ENCODE measurements around the gene RIPOR2.

RIPOR2 gene

DNA sequence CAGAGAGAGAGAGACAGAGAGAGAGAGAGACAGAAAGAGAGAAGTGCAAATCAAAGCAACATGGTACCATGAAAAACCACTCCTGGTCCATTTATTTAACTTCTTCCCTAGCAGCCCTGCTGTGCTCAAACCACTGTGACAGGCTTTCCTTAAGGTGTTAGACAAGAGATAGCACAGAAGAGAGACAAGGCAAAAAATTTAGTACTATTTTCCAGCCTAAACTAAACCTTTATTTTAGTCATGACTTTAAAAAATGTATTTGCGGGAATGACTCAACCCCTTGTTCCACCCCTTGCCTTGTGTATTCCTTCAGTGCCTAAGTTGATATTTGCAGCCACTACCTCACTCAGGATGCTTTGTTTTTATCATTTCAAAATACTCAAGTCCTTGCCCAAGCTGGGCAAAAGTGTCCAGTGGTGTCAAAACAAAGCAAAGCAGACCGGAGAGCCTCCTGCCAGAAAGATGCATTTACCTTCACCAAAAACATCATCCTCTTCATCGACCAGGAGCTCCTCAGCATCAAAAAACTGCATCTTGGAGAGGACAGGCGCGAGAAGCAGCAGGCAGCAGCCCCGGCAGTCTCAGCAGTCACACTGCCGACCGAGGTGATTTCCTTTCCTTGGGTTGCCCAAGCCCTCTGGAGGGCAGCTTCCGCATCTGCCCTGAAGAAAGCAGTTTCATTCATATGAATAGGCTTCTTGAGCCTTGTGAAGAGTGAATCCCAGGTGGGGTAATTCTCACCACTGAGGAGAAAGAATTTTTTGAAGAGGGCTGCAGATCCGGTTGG lies at the start of gene RIPOR2:
Gene RIPOR2, minus strand, starts transcription at position 595 of the 787 bp plus-strand sequence. Its CDS starts 62 bp downstream, at position 533.
- no peak for DNase-seq (ENCODE audit: low read depth, low spot score)
- POLR2A ChIA-PET, result no interaction called here
- CTCF ChIA-PET, result no interaction called here
- TF ChIP-seq CTCF (IDR thresholded peaks at IDR 0.05; ENCODE audit: insufficient read depth, low read length, missing control alignments), result no peak
- H3K4me3 ChIP-seq (ENCODE audit: low read depth, low read length), result no peak within 1 kb of the TSS

DNA sequence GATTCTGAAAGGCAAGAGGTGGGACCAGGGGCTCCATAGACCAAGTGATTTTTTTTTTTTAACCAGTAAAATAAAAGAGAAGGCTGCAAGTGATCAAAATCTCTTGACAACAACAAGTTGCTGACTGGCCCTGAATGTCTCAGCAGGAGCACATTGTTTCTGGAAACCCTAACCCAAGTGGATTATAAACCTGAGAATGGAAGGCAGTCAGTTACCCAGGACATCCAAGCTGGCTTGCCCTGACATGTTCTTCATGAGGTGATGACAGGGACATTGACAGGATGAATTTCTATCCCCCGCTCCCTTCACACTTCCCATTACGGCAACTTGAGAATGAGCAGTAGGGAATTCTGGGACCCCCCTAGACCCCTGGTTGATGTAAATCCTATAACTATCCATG lies 49.6 kb upstream of the RIPOR2 start:
- H3K4me3 ChIP-seq (ENCODE audit: low read depth, low read length), result no peak overlapping the region
- no peak for DNase-seq (ENCODE audit: low read depth, low spot score)
- CTCF ChIA-PET, result no interaction called here
- TF ChIP-seq CTCF (IDR thresholded peaks at IDR 0.05; ENCODE audit: insufficient read depth, low read length, missing control alignments), result no peak
- POLR2A ChIA-PET, result no interaction called here

DNA sequence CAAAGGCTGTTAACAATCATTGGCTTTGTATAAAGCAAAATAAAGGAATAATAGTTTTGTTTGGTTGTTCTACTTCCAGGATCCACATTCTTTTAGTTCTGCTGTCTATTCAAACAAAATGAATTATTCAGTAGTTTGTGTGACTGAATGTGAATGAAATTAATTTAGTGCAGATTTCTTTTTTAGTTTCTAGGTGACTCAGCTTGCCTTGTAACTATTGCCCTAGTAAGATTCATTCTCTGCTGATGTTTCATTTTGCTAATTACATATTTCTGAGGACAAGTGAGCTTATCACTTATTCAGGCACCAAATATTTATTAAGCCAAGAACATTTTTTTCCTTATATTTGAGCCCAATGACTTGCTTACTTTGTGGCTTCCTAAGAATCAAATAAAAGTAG lies 46.5 kb upstream of the RIPOR2 start:
- POLR2A ChIA-PET, result no interaction called here
- peak; percentile 34 for DNase-seq (ENCODE audit: low read depth, low spot score)
- no peak overlapping the region for H3K4me3 ChIP-seq (ENCODE audit: low read depth, low read length)
- TF ChIP-seq CTCF (IDR thresholded peaks at IDR 0.05; ENCODE audit: insufficient read depth, low read length, missing control alignments), result no peak
- CTCF ChIA-PET, result interaction anchor here (1.3 to 3.2 kb wide), 4 partner anchors 9 to 99 kb away, joined by 4 to 31 read pairs (median 6); no protein-coding TSS in a partner anchor

DNA sequence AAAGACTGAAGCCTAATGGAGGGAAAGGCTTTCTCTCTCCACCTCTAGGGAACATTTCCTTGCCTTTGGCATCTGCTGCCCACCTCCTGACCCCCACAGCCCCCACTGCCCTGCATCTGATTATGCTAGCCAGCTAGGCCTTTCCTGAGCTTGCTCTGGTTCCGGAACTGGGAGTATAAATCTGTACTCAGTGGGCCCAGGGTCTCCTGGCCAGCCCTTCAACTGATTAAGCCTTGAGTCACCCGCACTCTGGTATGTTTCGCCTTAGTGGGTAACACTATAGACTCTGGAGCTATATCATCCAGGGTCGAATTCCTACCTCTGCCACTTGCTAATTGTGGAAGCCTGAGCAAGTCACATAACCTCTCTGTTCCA lies 45.6 kb upstream of the RIPOR2 start:
- H3K4me3 ChIP-seq (ENCODE audit: low read depth, low read length), result no peak overlapping the region
- DNase-seq (ENCODE audit: low read depth, low spot score), result no peak
- no peak for TF ChIP-seq CTCF (IDR thresholded peaks at IDR 0.05; ENCODE audit: insufficient read depth, low read length, missing control alignments)
- ChIA-PET POLR2A (no interaction called here), CTCF (interaction anchor here (1.4 to 3.2 kb wide), 4 partner anchors 10 to 125 kb away, joined by 3 to 31 read pairs (median 6); no protein-coding TSS in a partner anchor)

- no peak for DNase-seq (ENCODE audit: low read depth, low spot score)
- H3K4me3 ChIP-seq (ENCODE audit: low read depth, low read length), result no peak overlapping the region
- no peak for TF ChIP-seq CTCF (IDR thresholded peaks at IDR 0.05; ENCODE audit: insufficient read depth, low read length, missing control alignments)
- POLR2A ChIA-PET, result interaction anchor here (0.5 kb wide), 1 partner anchor 178 kb away, joined by 4 read pairs; no protein-coding TSS in a partner anchor
- CTCF ChIA-PET, result interaction anchor here (1.4 to 3.2 kb wide), 5 partner anchors 10 to 125 kb away, joined by 3 to 31 read pairs (median 7); no protein-coding TSS in a partner anchor
Observed at GRCh38 chr6:24980507-24981385, 45.0 kb upstream of the RIPOR2 start.

- ChIA-PET POLR2A (no interaction called here), CTCF (interaction anchor here (2.0 to 2.6 kb wide), 3 partner anchors 12 to 124 kb away, joined by 5 to 13 read pairs (median 7); no protein-coding TSS in a partner anchor)
- H3K4me3 ChIP-seq (ENCODE audit: low read depth, low read length), result no peak overlapping the region
- DNase-seq (ENCODE audit: low read depth, low spot score), result no peak
- no peak for TF ChIP-seq CTCF (IDR thresholded peaks at IDR 0.05; ENCODE audit: insufficient read depth, low read length, missing control alignments)
Observed at GRCh38 chr6:24979176-24979575, 43.4 kb upstream of the RIPOR2 start.

Data from AG04449 (cell line).